ENCODE measurements around the gene TMEM186. TPM values are rescaled to one million over a fixed set of nuclear protein-coding genes. Genes with fewer than 3 reads are reported as not detected.

Gene TMEM186
- total RNA-seq, 1 donor from 2014 or later = 14.2 TPM

DNA sequence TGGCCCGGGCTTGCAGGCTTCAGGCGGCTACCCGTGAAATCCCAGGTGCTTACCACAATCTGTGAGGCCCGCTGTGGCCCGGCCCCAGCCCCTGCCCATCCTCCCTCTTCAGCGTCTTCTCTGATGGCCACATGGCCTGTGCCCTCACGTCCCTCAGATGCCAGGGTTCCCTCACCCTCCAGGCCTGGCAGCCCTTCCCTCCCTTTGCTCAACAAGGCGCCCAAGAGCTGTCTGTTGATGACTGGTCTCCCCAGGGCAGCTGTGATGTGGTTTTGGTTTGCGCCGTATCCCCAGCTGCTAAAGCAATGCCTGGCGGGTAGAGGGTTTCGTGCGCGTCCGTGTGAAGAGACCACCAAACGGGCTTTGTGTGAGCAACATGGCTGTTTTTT is 35.3 kb upstream of the TMEM186 start:
- Mint-ChIP-seq H3K27me3 (no peaks in the 10 kb centered on the region), H3K9me3 (no peaks in the 10 kb centered on the region), H3K36me3 (peaks cover 21% of the 10 kb centered on the region), H3K4me3 (no peak overlapping the region), H3K27ac (no peak overlapping the region), H3K4me1 (ENCODE audit: unreplicated experiment) (no peaks in the 10 kb centered on the region)
- no peak for DNase-seq (ENCODE audit: extremely low spot score, unreplicated experiment)
- TF ChIP-seq, protein P1, sequence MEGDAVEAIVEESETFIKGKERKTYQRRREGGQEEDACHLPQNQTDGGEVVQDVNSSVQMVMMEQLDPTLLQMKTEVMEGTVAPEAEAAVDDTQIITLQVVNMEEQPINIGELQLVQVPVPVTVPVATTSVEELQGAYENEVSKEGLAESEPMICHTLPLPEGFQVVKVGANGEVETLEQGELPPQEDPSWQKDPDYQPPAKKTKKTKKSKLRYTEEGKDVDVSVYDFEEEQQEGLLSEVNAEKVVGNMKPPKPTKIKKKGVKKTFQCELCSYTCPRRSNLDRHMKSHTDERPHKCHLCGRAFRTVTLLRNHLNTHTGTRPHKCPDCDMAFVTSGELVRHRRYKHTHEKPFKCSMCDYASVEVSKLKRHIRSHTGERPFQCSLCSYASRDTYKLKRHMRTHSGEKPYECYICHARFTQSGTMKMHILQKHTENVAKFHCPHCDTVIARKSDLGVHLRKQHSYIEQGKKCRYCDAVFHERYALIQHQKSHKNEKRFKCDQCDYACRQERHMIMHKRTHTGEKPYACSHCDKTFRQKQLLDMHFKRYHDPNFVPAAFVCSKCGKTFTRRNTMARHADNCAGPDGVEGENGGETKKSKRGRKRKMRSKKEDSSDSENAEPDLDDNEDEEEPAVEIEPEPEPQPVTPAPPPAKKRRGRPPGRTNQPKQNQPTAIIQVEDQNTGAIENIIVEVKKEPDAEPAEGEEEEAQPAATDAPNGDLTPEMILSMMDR (conservative IDR thresholded peaks at IDR 0.05) = no peak

DNA sequence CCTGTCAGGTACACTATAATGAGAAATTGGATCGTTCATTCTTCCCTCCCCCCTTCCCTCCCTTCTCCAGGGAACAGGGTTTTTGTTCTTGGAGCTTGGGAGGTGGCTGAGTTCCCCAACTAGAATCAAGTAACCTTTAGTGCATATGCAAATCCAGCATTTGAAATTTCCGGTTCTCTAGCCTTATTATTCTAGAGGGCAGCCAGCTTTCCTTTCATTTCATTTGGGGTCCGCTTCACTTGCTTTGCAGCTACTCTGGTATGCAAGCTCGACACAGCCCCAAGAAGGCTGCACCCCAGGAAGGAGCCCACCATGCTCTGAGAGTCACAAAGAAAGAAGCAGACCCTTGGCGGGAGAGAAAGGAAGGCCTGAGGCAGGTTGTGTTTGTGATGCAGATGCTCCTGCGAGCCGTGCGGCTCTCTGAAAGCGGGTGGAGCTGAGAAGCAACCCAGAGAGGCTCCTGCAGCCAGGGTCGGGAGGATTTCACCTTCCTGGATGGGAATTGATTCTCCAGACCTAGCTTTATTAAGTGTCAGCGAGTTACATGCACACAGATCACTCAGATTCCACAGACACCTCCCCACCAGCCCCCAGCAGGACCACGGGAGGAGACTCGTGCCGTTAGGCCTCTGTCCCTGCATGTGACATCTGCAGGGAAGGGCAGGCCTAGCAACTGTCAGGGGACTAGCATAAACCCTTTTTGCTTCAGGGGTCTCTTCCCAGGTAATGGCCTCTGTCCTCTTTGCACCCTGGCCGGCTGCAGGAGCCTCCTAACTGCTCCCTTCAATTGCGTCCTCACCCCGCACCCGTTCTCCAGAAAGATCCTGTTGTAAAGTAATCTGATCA is 34.7 kb upstream of the TMEM186 start:
- H3K36me3 Mint-ChIP-seq = peaks cover 21% of the 10 kb centered on the region
- no peaks in the 10 kb centered on the region for H3K4me1 Mint-ChIP-seq (ENCODE audit: unreplicated experiment)
- TF ChIP-seq, protein P1 (conservative IDR thresholded peaks at IDR 0.05) = no peak
- no peak for DNase-seq (ENCODE audit: extremely low spot score, unreplicated experiment)
- H3K9me3 Mint-ChIP-seq = no peaks in the 10 kb centered on the region
- peak overlapping the region; percentile 16 for H3K27ac Mint-ChIP-seq
- H3K27me3 Mint-ChIP-seq = no peaks in the 10 kb centered on the region
- H3K4me3 Mint-ChIP-seq = no peak overlapping the region

DNA sequence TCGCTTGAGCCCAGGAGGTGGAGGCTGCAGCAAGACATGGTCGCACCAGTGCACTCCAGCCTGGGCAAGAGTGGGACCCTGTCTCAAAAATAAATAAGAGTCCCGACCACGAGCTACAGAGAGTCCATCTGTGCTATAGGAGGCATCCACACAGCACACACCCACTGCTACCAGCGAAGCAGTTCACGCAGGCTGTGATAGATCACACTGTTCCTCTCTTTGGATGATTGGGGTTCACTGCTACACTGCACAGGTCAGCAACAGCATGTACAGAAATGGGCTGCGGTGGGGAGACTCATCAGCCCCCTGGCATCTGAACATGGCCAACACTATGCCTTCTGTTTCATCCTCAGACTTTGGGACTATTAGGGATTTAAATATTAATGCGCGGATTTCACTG is 34.0 kb upstream of the TMEM186 start:
- Mint-ChIP-seq H3K27me3 (no peaks in the 10 kb centered on the region), H3K9me3 (no peaks in the 10 kb centered on the region), H3K27ac (peak overlapping the region; percentile 16), H3K4me3 (no peak overlapping the region), H3K4me1 (ENCODE audit: unreplicated experiment) (no peaks in the 10 kb centered on the region), H3K36me3 (peaks cover 21% of the 10 kb centered on the region)
- DNase-seq (ENCODE audit: extremely low spot score, unreplicated experiment) = no peak
- TF ChIP-seq, protein P1 (conservative IDR thresholded peaks at IDR 0.05) = no peak

DNA sequence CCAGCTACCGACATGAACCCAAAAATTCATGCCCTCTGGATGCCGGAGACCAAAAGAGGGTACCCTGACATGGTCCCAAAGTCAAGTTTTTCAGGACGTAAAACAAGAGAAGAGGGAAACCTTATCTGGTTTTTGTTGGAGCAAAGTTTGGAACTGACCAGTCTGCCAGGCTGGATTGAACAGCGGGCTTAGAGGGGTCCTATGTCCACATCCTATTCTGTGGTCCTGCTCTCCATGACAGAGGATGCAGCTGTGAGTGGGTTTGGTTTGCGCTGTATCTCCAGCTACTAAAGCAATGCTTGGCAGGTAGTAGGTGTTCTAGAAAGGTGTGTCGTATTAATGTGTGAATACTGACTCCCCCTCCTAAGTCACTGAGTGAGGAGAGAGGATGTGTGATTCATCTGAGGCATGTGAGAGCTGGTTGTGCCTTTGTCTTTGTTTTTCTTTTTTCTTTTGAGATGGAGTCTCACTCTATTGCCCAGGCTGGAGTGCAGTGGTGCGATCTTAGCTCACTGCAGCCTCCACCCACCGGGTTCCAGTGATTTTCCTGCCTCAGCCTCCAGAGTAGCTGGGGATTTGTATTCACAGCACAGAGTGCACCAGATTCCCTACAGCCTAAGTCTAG is 31.2 kb upstream of the TMEM186 start:
- Mint-ChIP-seq H3K4me1 (ENCODE audit: unreplicated experiment) (no peaks in the 10 kb centered on the region), H3K36me3 (peaks cover 27% of the 10 kb centered on the region), H3K27ac (no peak overlapping the region), H3K9me3 (no peaks in the 10 kb centered on the region), H3K27me3 (no peaks in the 10 kb centered on the region), H3K4me3 (no peak overlapping the region)
- TF ChIP-seq, protein P1 (conservative IDR thresholded peaks at IDR 0.05) = no peak
- DNase-seq (ENCODE audit: extremely low spot score, unreplicated experiment) = no peak

DNA sequence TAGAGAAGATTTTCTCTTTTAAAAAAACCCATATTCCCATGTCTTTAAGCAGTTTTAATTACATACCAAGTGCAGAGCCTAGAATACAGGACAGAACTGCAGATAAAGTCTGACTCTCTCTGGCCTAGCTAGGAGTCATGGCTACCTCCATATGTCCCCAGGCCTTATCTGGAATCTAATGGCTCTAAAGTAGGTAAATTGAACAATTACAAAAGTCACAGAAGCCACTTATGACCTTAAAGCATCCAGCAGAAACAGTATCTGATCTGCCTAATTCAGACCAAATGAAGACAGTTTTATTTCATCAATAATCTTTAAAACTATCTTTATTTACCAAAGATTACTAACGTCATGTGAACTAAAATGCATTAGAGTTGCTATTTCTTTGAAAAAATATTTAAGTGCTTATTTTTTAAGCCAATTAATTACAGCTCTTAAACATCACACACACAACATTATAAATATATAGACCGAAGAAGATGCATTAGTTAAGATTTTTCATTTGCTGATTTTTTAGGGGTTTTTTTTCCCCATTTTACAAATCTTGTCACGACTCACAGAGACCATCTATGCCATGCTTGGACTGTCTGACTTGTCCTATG is 28.9 kb upstream of the TMEM186 start:
- Mint-ChIP-seq H3K27me3 (no peaks in the 10 kb centered on the region), H3K4me1 (ENCODE audit: unreplicated experiment) (no peaks in the 10 kb centered on the region), H3K9me3 (no peaks in the 10 kb centered on the region), H3K4me3 (no peak overlapping the region), H3K27ac (no peak overlapping the region), H3K36me3 (peaks cover 22% of the 10 kb centered on the region)
- DNase-seq (ENCODE audit: extremely low spot score, unreplicated experiment) = no peak
- TF ChIP-seq, protein P1 (conservative IDR thresholded peaks at IDR 0.05) = no peak
